SK-N-MC (cell line): ENCODE data around the gene NDUFB6.
A peak's percentile ranks its signal among the peaks of the same experiment; 100 is the strongest.
"Not testable (repeated sequence)": the region's sequence is repeated elsewhere in the genome, so short reads cannot be mapped to it uniquely, and the experiment has no call there.

Source experiments
- DNase-seq: peaks from one replicate; pipeline ENCODE4 v3.0.0-alpha.2; 2011; ENCODE audit warnings: low read depth, low spot score
- H3K27ac ChIP-seq: fragments of 200-600 bp; sonication (generic); 2 replicates; pipeline ENCODE4 v1.5.1; 2016; ENCODE audit warnings: mixed run types
- H3K36me3 ChIP-seq: fragments of 200-600 bp; sonication (generic); 2 replicates; pipeline ENCODE4 v1.6.1; 2017; ENCODE audit warnings: antibody characterized with exemption, low read length, mixed read lengths; ENCODE audit not compliant: insufficient read depth
- H3K4me3 ChIP-seq: fragments of 200-600 bp; sonication (generic); 2 replicates; pipeline ENCODE4 v1.5.1; 2016
- H3K9ac ChIP-seq: fragments of 200-600 bp; sonication (generic); 2 replicates; pipeline ENCODE4 v1.8.0; 2017; ENCODE audit warnings: mixed run types, mixed read lengths; ENCODE audit not compliant: insufficient read length
- H3K9me3 ChIP-seq: fragments of 200-600 bp; sonication (generic); 2 replicates; pipeline ENCODE4 v1.6.1; 2017; ENCODE audit warnings: low read depth, mild to moderate bottlenecking, antibody characterized with exemption, low read length, moderate library complexity, mixed read lengths
- EZH2 ChIP-seq: fragments of 200-600 bp; sonication (generic); IDR thresholded peaks from one replicate; pipeline ENCODE4 v1.6.1; 2017; ENCODE audit warnings: antibody characterized with exemption
- FOXP2 ChIP-seq: optimal IDR thresholded peaks from 2 replicates; pipeline ENCODE3; 2011; ENCODE audit warnings: mild to moderate bottlenecking, moderate library complexity; ENCODE audit not compliant: insufficient read depth; ENCODE audit errors: extremely low read length, control extremely low read depth
- POLR2AphosphoS5 ChIP-seq: IDR thresholded peaks from 2 replicates; pipeline ENCODE4 v1.6.1; 2012; ENCODE audit warnings: mild to moderate bottlenecking, low read depth, low read length, borderline replicate concordance

NDUFB6 gene

DNA sequence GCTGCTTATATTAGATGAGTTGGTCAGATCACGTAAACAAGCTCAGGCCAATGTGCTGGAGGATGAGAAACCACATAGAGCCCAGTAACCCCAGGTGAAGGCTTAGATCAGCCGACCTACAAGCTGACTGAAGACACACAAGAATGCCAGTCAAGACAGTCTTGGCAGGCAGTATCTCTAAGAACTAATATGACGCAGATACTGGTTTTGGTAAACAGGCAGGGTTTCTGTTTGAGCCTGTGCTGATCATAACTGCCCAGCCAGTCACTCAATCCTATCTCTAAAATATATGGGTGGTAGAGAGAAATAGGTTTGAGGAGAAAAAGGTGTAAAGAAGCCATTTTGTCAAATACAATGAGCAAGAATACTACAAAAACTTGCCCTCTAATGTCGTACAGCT, 39.1 kb downstream of the NDUFB6 start:
- 0 out of 2 replicates have a peak, but pooled peaks cover 3% of the 10 kb centered on the region for H3K9me3 ChIP-seq
- no peak for TF ChIP-seq FOXP2
- TF ChIP-seq POLR2AphosphoS5, result no peak
- TF ChIP-seq EZH2, result no peak
- no peak overlapping the region for H3K27ac ChIP-seq

DNA sequence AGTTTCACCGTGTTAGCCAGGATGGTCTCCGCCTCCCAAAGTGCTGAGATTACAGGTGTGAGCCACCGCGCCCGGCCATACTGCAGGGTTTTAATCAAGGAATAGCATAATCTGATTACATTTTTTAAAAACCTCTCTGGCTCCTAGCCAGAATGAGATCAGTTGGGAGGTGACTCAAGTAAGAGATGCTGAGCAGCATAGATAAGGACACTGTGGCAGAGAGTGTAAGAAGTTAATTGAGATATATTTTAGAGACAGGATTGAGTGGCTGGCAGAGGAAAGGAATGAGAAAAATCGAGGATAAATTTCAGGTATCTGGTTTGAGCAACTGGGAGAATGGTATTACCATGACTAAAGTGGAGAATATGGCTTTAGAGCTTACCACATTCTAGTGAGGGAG, 39.6 kb downstream of the NDUFB6 start:
- H3K4me3 ChIP-seq, result no peak overlapping the region
- 0 out of 2 replicates have a peak, but pooled peaks cover 3% of the 10 kb centered on the region for H3K9me3 ChIP-seq
- no peak for TF ChIP-seq EZH2
- TF ChIP-seq FOXP2, result no peak
- TF ChIP-seq POLR2AphosphoS5, result no peak
- H3K36me3 ChIP-seq, result peaks cover 19% of the 10 kb centered on the region
- no peak for DNase-seq
- H3K27ac ChIP-seq, result no peak overlapping the region
- H3K9ac ChIP-seq, result no peak overlapping the region

More for the DNA sequence above, 39.1 kb downstream of the NDUFB6 start:
- no peak for DNase-seq
- H3K9ac ChIP-seq, result no peak overlapping the region
- H3K36me3 ChIP-seq, result peaks cover 19% of the 10 kb centered on the region
- no peak overlapping the region for H3K4me3 ChIP-seq

DNA sequence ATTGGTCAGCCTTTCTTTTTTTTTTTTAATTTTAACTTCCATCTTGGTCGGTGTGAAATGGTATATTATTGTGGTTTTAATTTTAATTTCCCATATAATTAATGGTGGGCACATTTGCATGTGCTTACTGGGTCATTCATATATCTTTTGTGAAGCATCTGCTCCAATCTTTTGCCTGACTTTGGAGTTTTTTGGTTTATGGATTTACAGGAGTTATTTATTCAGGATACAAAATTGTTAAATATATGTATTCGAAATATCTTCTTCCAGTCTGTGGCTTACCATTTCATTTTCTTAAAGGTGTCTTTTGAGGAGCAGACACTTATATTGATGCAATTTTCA, 46.3 kb downstream of the NDUFB6 start:
- DNase-seq, result no peak
- H3K36me3 ChIP-seq, result peaks cover 8% of the 10 kb centered on the region
- peak overlapping the region; percentile 79 for H3K9ac ChIP-seq
- 0 out of 2 replicates have a peak, but pooled peaks cover 3% of the 10 kb centered on the region for H3K9me3 ChIP-seq
- H3K4me3 ChIP-seq, result peak overlapping the region; percentile 98
- TF ChIP-seq POLR2AphosphoS5 (no peak), EZH2 (no peak), FOXP2 (no peak)
- peak overlapping the region; percentile 74 for H3K27ac ChIP-seq

DNA sequence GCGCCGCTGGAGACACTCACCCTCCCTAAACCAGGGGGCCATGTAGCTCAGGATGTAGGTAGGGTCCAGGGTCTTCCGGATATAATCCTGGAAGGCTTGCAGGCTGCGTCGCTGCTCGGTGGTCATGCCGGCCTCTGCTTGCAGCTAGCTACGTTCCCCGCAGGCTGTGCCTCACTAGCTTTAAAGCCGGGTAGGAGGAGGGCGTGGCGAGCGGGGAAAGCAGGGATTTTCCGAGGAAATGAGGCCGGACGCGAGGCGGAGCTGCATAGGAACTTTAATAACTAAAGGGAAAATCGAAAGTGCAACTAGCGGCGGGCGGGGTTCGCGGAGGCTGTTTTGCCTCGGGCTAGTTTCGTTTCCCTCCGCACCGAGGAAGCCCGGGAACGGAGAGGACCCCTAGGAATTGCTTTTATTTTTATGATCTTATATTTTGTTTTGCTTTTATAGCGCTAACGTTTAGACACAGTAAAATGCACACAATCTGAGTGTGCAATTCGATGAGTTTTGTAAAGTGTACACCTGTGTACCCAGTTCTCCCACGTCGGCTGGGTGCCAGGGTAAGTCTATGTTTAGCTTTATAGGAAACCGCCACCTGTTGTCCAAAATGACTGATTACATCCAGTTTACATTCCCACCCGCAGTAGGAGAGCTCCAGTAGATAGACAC, 46.8 kb downstream of the NDUFB6 start, which contains the start of gene RIGI:
RIGI (minus strand) TSS at position 156 of the 666 bp plus-strand sequence; CDS start at position 126, 30 bp downstream.
- peak within 1 kb of the TSS; percentile 79 for H3K9ac ChIP-seq
- peak within 1 kb of the TSS; percentile 74 for H3K27ac ChIP-seq
- H3K4me3 ChIP-seq, result peak within 1 kb of the TSS; percentile 98
- H3K9me3 ChIP-seq, result 0 out of 2 replicates have a peak, but pooled peaks cover 2% of the 10 kb centered on the region
- peaks cover 6% of the 10 kb centered on the region for H3K36me3 ChIP-seq
- TF ChIP-seq EZH2, result no peak
- no peak for TF ChIP-seq FOXP2
- no peak; the same call in 1 of the 2 replicates for TF ChIP-seq POLR2AphosphoS5
- DNase-seq, result peak; percentile 60

- DNase-seq, result no peak
- no peaks in the 10 kb centered on the region for H3K9me3 ChIP-seq
- H3K36me3 ChIP-seq, result peaks cover under 1% of the 10 kb centered on the region
- H3K4me3 ChIP-seq, result peak overlapping the region; percentile 98
- no peak for TF ChIP-seq EZH2
- TF ChIP-seq POLR2AphosphoS5, result no peak
- no peak for TF ChIP-seq FOXP2
- peak overlapping the region; percentile 79 for H3K9ac ChIP-seq
- peak overlapping the region; percentile 42; the same call in 1 of the 2 replicates for H3K27ac ChIP-seq
Measured at GRCh38 chr9:32525709-32526030, 47.3 kb downstream of the NDUFB6 start.

DNA sequence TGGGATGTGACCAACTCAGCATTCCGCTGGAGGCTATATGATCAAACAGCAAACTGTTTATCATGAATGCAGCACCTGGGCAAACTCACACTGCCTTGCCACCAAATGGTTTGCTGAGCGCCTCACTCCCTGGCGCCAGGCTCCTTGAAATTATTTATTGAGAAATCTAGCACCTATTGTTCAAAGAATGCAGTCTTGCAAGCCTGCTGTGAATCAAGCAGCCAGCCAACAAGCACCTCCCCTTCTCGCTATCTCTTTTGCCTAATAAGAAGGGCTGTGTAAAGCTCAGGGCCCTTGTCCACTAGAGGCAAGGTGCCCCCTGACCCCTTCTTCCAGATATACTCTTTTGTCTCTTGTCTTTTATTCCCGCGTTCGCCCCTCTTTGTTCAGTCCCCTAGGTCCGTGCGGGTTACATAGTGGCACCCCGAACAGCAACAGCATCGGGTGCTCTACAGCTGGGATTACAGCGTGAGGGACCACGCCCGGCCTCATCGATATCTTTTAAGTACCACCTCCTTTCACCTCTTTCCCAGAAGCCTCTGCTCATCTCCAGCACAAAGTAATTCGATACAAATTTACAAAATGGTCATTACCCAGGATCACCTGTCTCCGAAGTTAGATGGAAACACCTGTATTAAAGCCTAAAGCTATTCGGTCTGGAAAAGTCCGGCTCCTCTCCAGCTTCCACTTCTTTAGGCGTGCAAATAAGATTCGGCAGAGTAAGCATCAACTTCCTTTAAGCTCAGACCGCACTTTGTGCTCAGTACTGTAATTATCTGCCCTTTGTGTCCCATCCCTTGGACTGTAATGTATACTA, 47.9 kb downstream of the NDUFB6 start:
- DNase-seq, result no peak

GRCh38 chr9:32524558-32524891, 48.4 kb downstream of the NDUFB6 start:
- H3K9ac ChIP-seq, H3K9me3 ChIP-seq, DNase-seq, H3K4me3 ChIP-seq, H3K27ac ChIP-seq, H3K36me3 ChIP-seq: not testable (repeated sequence)

More for the DNA sequence above, 47.9 kb downstream of the NDUFB6 start:
- H3K36me3 ChIP-seq, result no peaks in the 10 kb centered on the region
- no peak overlapping the region for H3K9ac ChIP-seq
- H3K4me3 ChIP-seq, result peak overlapping the region; percentile 98
- TF ChIP-seq EZH2 (no peak), FOXP2 (no peak), POLR2AphosphoS5 (no peak)
- peak overlapping the region; percentile 42; the same call in 1 of the 2 replicates for H3K27ac ChIP-seq
- no peaks in the 10 kb centered on the region for H3K9me3 ChIP-seq

DNA sequence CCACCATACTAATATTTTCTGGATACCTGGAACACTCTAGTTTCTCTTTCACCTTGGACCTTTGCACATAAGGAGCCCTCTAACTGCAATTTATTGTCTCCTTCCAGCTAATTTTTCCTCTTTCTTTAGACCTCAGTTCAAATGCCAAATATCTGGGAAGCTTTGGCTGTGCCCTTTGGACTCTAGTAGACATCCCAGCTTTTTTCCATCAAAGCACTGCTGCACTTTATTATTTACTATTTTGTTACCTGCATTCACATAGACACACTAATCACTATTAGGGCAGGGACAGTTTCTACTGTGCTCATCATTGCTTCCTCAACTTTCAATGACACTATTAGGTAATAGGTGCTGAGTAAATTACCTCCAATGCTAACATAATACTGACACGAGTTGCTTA, 49.0 kb downstream of the NDUFB6 start:
- DNase-seq, result no peak
- H3K27ac ChIP-seq, result no peak overlapping the region
- no peak for TF ChIP-seq FOXP2
- peaks cover 6% of the 10 kb centered on the region; the same call in 1 of the 2 replicates for H3K9me3 ChIP-seq
- H3K4me3 ChIP-seq, result no peak overlapping the region
- no peaks in the 10 kb centered on the region for H3K36me3 ChIP-seq
- H3K9ac ChIP-seq, result no peak overlapping the region
